Naive thymus-derived CD4-positive, alpha-beta T cell (primary cell): ENCODE measurements around the gene MBLAC2. TPM values are rescaled to one million over a fixed set of nuclear protein-coding genes. Genes with fewer than 3 reads are reported as not detected.

Source experiments
- ATAC-seq: fragments of 150-1000 bp; cut with Tn5 transposase; 2 replicates; pipeline ENCODE4 v1.10.0; 2021; ENCODE audit warnings: mild to moderate bottlenecking, moderate library complexity
- CTCF ChIA-PET: fragments of 350-600 bp; sonication (Branson Sonifier 250); formaldehyde crosslinking; loops from one replicate; lab custom pipeline; 2021; ENCODE audit warnings: antibody characterized with exemption; lab: Charles Lee
- POLR2A ChIA-PET: fragments of 350-600 bp; sonication (Branson Sonifier 250); formaldehyde crosslinking; loops from one replicate; lab custom pipeline; 2021; ENCODE audit warnings: antibody characterized with exemption, inconsistent platforms; lab: Charles Lee
- DNase-seq, 9 donors: peaks; one replicate each; pipeline versions ENCODE4 v3.0.0 to v3.0.0-alpha.2; 2020 to 2022; ENCODE audit warnings: mixed read lengths in 1 of 9
- H3K27ac ChIP-seq: one replicate; pipeline ENCODE4 v1.7.0; 2013; ENCODE audit warnings: mild to moderate bottlenecking, low read depth, low read length, moderate library complexity
- H3K27me3 ChIP-seq, 2 donors: one replicate each; pipeline ENCODE4 v1.7.0; 2013; ENCODE audit warnings: low read length in 2 of 2, mild to moderate bottlenecking in 2 of 2, moderate library complexity in 2 of 2; ENCODE audit not compliant: control insufficient read depth in 2 of 2, insufficient read depth in 2 of 2
- H3K36me3 ChIP-seq, 3 experiments: 1 replicate in 2 of 3; 2 replicates in 1 of 3; pipeline ENCODE4 v1.7.0; 2013; ENCODE audit warnings: low read length in 3 of 3, mild to moderate bottlenecking in 3 of 3, moderate library complexity in 1 of 3; ENCODE audit not compliant: insufficient read depth in 3 of 3, control insufficient read depth in 2 of 3
- H3K4me1 ChIP-seq, 2 donors: one replicate each; pipeline ENCODE4 v1.7.0; 2013; ENCODE audit warnings: low read length in 2 of 2, mild to moderate bottlenecking in 2 of 2, moderate library complexity in 1 of 2; ENCODE audit not compliant: control insufficient read depth in 2 of 2, insufficient read depth in 2 of 2
- H3K4me3 ChIP-seq: 2 replicates; pipeline ENCODE4 v1.7.0; 2013; ENCODE audit warnings: mild to moderate bottlenecking, low read length
- H3K9me3 ChIP-seq, 3 experiments: 1 replicate in 2 of 3; 2 replicates in 1 of 3; pipeline ENCODE4 v1.7.0; 2013; ENCODE audit warnings: low read length in 3 of 3; ENCODE audit not compliant: control insufficient read depth in 2 of 3
- H3K27ac Mint-ChIP-seq, 9 donors: one replicate each; pipeline ENCODE4 v1.8.0; 2020 to 2022; ENCODE audit warnings: mixed read lengths in 9 of 9, mild to moderate bottlenecking in 8 of 9, moderate library complexity in 5 of 9, inconsistent platforms in 2 of 9
- H3K27me3 Mint-ChIP-seq, 5 donors: one replicate each; pipeline ENCODE4 v1.8.0; 2021 to 2022; ENCODE audit warnings: mixed read lengths in 5 of 5, mild to moderate bottlenecking in 1 of 5
- H3K36me3 Mint-ChIP-seq, 5 donors: one replicate each; pipeline ENCODE4 v1.8.0; 2020 to 2022; ENCODE audit warnings: mixed read lengths in 5 of 5, mild to moderate bottlenecking in 3 of 5, inconsistent platforms in 1 of 5
- H3K4me1 Mint-ChIP-seq, 7 donors: one replicate each; pipeline ENCODE4 v1.8.0; 2020 to 2022; ENCODE audit warnings: mixed read lengths in 7 of 7, mild to moderate bottlenecking in 3 of 7, inconsistent platforms in 1 of 7
- H3K4me3 Mint-ChIP-seq, 10 donors: one replicate each; pipeline ENCODE4 v1.8.0; 2020 to 2022; ENCODE audit warnings: mild to moderate bottlenecking in 10 of 10, mixed read lengths in 10 of 10, moderate library complexity in 6 of 10, inconsistent platforms in 2 of 10
- H3K9me3 Mint-ChIP-seq, 11 donors: one replicate each; pipeline ENCODE4 v1.8.0; 2020 to 2022; ENCODE audit warnings: mixed read lengths in 11 of 11, mild to moderate bottlenecking in 4 of 11, inconsistent platforms in 1 of 11, moderate library complexity in 1 of 11
- intact Hi-C, 2 donors: fragments of 100-400 bp; cut with micrococcal nuclease; formaldehyde crosslinking; loops; one replicate each; pipeline ENCODE4 v1.15.1; 2023
- polyA plus RNA-seq, 2 donors: library from polyadenylated mRNA; unstranded; fragments of 300-500 nt; fragmentation: Illumina TruSeq; gene quantifications; one replicate each; pipeline ENCODE4 v1.2.3, GENCODE V29; 2021
- total RNA-seq, 6 experiments: library from RNA in 5 of 6; stranded (reverse) in 5 of 6; gene quantifications; 1 replicate in 5 of 6; 2 replicates in 1 of 6; pipeline ENCODE4 v1.2.3 and lab custom pipeline; 2021 to 2026

Gene MBLAC2
- total and polyA plus RNA-seq, 7 experiments from 2014 or later, result 5.1 to 17.6 (median 6.3) TPM

GRCh38 chr5:90504743-90505142, 30.2 kb upstream of the MBLAC2 start:
- Mint-ChIP-seq H3K36me3 (peaks cover 0 to 3% (median 0%) of the 10 kb centered on the region in 5 donors), H3K4me1 (peaks cover 0 to 8% (median 0%) of the 10 kb centered on the region in 7 donors), H3K27ac (no peak overlapping the region), H3K4me3 (no peak overlapping the region), H3K9me3 (no peaks in the 10 kb centered on the region), H3K27me3 (no peaks in the 10 kb centered on the region)
- Histone ChIP-seq H3K36me3 (no peaks in the 10 kb centered on the region), H3K27ac (no peak overlapping the region), H3K4me3 (no peak overlapping the region), H3K27me3 (no peaks in the 10 kb centered on the region), H3K9me3 (no peaks in the 10 kb centered on the region), H3K4me1 (no peaks in the 10 kb centered on the region)
- CTCF ChIA-PET, result no interaction called here
- ATAC-seq, result no peak
- POLR2A ChIA-PET, result no interaction called here
- intact Hi-C loops, result no loop called here
- no peak for DNase-seq

GRCh38 chr5:90503596-90503995, 29.0 kb upstream of the MBLAC2 start:
- Mint-ChIP-seq H3K27ac (no peak overlapping the region), H3K9me3 (no peaks in the 10 kb centered on the region), H3K4me1 (peaks cover 0 to 8% (median 2%) of the 10 kb centered on the region in 7 donors), H3K4me3 (no peak overlapping the region), H3K36me3 (peaks cover 0 to 3% (median 0%) of the 10 kb centered on the region in 5 donors), H3K27me3 (no peaks in the 10 kb centered on the region)
- H3K9me3 ChIP-seq, result no peaks in the 10 kb centered on the region
- intact Hi-C loops, result no loop called here
- H3K4me1 ChIP-seq, result no peaks in the 10 kb centered on the region
- no peak for DNase-seq
- CTCF ChIA-PET, result no interaction called here
- H3K27ac ChIP-seq, result no peak overlapping the region
- no peak for ATAC-seq
- H3K27me3 ChIP-seq, result no peaks in the 10 kb centered on the region
- POLR2A ChIA-PET, result no interaction called here
- H3K4me3 ChIP-seq, result no peak overlapping the region
- no peaks in the 10 kb centered on the region for H3K36me3 ChIP-seq

- no peak overlapping the region for H3K4me3 ChIP-seq
- H3K4me3 Mint-ChIP-seq, result no peak overlapping the region
- DNase-seq (no peak), ATAC-seq (no peak)
- no peaks in the 10 kb centered on the region for H3K36me3 ChIP-seq
- H3K27me3 ChIP-seq, result no peaks in the 10 kb centered on the region
- ChIA-PET POLR2A (interaction anchor here (0.7 kb wide), 1 partner anchor 8 kb away, joined by 4 read pairs; no protein-coding TSS in a partner anchor), CTCF (no interaction called here)
- peaks cover 0 to 9% (median 4%) of the 10 kb centered on the region in 5 donors for H3K36me3 Mint-ChIP-seq
- no peaks in the 10 kb centered on the region for H3K27me3 Mint-ChIP-seq
- no peaks in the 10 kb centered on the region for H3K4me1 ChIP-seq
- peaks cover 0 to 3% (median 0%) of the 10 kb centered on the region in 11 donors for H3K9me3 Mint-ChIP-seq
- intact Hi-C loops, result no loop called here
- peaks cover 0 to 2% (median 0%) of the 10 kb centered on the region in 7 donors for H3K4me1 Mint-ChIP-seq
- no peak overlapping the region for H3K27ac Mint-ChIP-seq
- H3K27ac ChIP-seq, result no peak overlapping the region
- H3K9me3 ChIP-seq, result no peaks in the 10 kb centered on the region
Observed at GRCh38 chr5:90495146-90495545, 20.6 kb upstream of the MBLAC2 start.

- intact Hi-C loops, result no loop called here
- POLR2A ChIA-PET, result no interaction called here
- no peak for ATAC-seq
Observed at GRCh38 chr5:90494043-90494442, 19.5 kb upstream of the MBLAC2 start.

DNA sequence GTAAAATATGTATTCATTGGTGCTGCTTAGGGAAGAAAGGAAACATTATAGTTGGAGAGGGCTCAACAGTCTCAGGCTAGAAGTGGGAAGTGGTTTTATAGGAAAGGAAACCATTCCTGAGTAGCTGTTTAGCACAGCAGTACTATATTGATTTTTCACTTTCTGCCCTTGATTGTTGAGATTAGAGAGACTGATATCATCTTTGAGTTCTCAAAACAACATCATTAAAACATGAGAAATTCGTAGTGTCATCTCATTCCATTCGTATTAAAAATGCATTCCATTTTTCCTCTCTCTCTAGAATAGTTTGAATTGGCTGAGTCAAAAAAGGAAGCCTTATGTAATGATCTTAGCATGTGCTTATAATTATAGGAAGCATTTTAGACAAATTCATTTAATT, 14.2 kb upstream of the MBLAC2 start:
- ATAC-seq (no peak), DNase-seq (no peak)
- no peak overlapping the region for H3K4me3 Mint-ChIP-seq
- ChIA-PET POLR2A (no interaction called here), CTCF (no interaction called here)
- no peak overlapping the region for H3K4me3 ChIP-seq
- no peaks in the 10 kb centered on the region for H3K36me3 ChIP-seq
- H3K36me3 Mint-ChIP-seq, result peaks cover 0 to 2% (median 0%) of the 10 kb centered on the region in 5 donors
- H3K27me3 Mint-ChIP-seq, result no peaks in the 10 kb centered on the region
- H3K9me3 Mint-ChIP-seq, result no peaks in the 10 kb centered on the region
- H3K27ac Mint-ChIP-seq, result no peak overlapping the region
- no peak overlapping the region for H3K27ac ChIP-seq
- H3K27me3 ChIP-seq, result no peaks in the 10 kb centered on the region
- H3K4me1 Mint-ChIP-seq, result no peaks in the 10 kb centered on the region
- no peaks in the 10 kb centered on the region for H3K9me3 ChIP-seq
- no peaks in the 10 kb centered on the region for H3K4me1 ChIP-seq
- intact Hi-C loops, result no loop called here

More at GRCh38 chr5:90494043-90494442, 19.5 kb upstream of the MBLAC2 start:
- H3K4me3 Mint-ChIP-seq, result no peak overlapping the region
- peaks cover 0 to 3% (median 0%) of the 10 kb centered on the region in 11 donors for H3K9me3 Mint-ChIP-seq
- CTCF ChIA-PET, result no interaction called here
- H3K36me3 Mint-ChIP-seq, result peaks cover 0 to 9% (median 4%) of the 10 kb centered on the region in 5 donors
- peaks cover 0 to under 1% (median 0%) of the 10 kb centered on the region in 7 donors for H3K4me1 Mint-ChIP-seq
- DNase-seq, result no peak
- Histone ChIP-seq H3K36me3 (no peaks in the 10 kb centered on the region), H3K27me3 (no peaks in the 10 kb centered on the region), H3K27ac (no peak overlapping the region), H3K4me3 (no peak overlapping the region), H3K9me3 (no peaks in the 10 kb centered on the region), H3K4me1 (no peaks in the 10 kb centered on the region)
- H3K27ac Mint-ChIP-seq, result no peak overlapping the region
- H3K27me3 Mint-ChIP-seq, result no peaks in the 10 kb centered on the region

GRCh38 chr5:90484540-90484939, 10.0 kb upstream of the MBLAC2 start:
- no peaks in the 10 kb centered on the region for H3K4me1 Mint-ChIP-seq
- no peaks in the 10 kb centered on the region for H3K27me3 Mint-ChIP-seq
- no peak overlapping the region for H3K27ac Mint-ChIP-seq
- no peak overlapping the region for H3K27ac ChIP-seq
- ATAC-seq (no peak), DNase-seq (no peak)
- no peaks in the 10 kb centered on the region for H3K4me1 ChIP-seq
- H3K36me3 ChIP-seq, result no peaks in the 10 kb centered on the region
- intact Hi-C loops, result no loop called here
- H3K27me3 ChIP-seq, result no peaks in the 10 kb centered on the region
- no peaks in the 10 kb centered on the region for H3K9me3 ChIP-seq
- H3K36me3 Mint-ChIP-seq, result peaks cover 0 to 2% (median 0%) of the 10 kb centered on the region in 5 donors
- no peak overlapping the region for H3K4me3 Mint-ChIP-seq
- H3K4me3 ChIP-seq, result no peak overlapping the region
- H3K9me3 Mint-ChIP-seq, result no peaks in the 10 kb centered on the region
- POLR2A ChIA-PET, result no interaction called here
- CTCF ChIA-PET, result no interaction called here

GRCh38 chr5:90483206-90483605, 8.6 kb upstream of the MBLAC2 start:
- H3K4me3 Mint-ChIP-seq, result no peak overlapping the region
- peaks cover 0 to 2% (median 0%) of the 10 kb centered on the region in 5 donors for H3K36me3 Mint-ChIP-seq
- H3K4me1 Mint-ChIP-seq, result no peaks in the 10 kb centered on the region
- Histone ChIP-seq H3K9me3 (no peaks in the 10 kb centered on the region), H3K27me3 (no peaks in the 10 kb centered on the region), H3K4me1 (no peaks in the 10 kb centered on the region), H3K36me3 (no peaks in the 10 kb centered on the region), H3K4me3 (no peak overlapping the region), H3K27ac (no peak overlapping the region)
- H3K27me3 Mint-ChIP-seq, result no peaks in the 10 kb centered on the region
- POLR2A ChIA-PET, result no interaction called here
- no peak overlapping the region for H3K27ac Mint-ChIP-seq
- CTCF ChIA-PET, result no interaction called here
- no peak for ATAC-seq
- no peaks in the 10 kb centered on the region for H3K9me3 Mint-ChIP-seq
- DNase-seq, result no peak
- intact Hi-C loops, result no loop called here
